ENCODE results near the gene DNAJB8.

The DNAJB8 gene

GRCh38 chr3:128458746-128459460, 7.8 kb downstream of the DNAJB8 start:
- DNase-seq: no peak
- Histone ChIP-seq H3K4me3 (ENCODE audit: low read depth in 1 of 2, low read length in 2 of 2) (no peak overlapping the region), H3K9ac (ENCODE audit: low read depth, low read length) (no peak overlapping the region), H3K36me3 (ENCODE audit: insufficient read depth, low read length) (no peaks in the 10 kb centered on the region), H3K4me2 (ENCODE audit: insufficient read depth, low read length) (no peak overlapping the region), H2AFZ (ENCODE audit: low read depth, low read length) (no peak overlapping the region), H3K27ac (ENCODE audit: low read length) (no peak overlapping the region), H4K20me1 (ENCODE audit: insufficient read depth, low read length) (peaks cover 8% of the 10 kb centered on the region), H3K27me3 (ENCODE audit: insufficient read depth, low read length, poor library complexity) (no peaks in the 10 kb centered on the region), H3K79me2 (ENCODE audit: insufficient read depth, low read length) (no peaks in the 10 kb centered on the region), H3K9me3 (ENCODE audit: insufficient read depth, low read length, severe bottlenecking) (no peaks in the 10 kb centered on the region), H3K4me1 (ENCODE audit: insufficient read depth, low read length) (no peaks in the 10 kb centered on the region)
- ATAC-seq (ENCODE audit: insufficient read depth, low read depth): no peak
- no peak for TF ChIP-seq CTCF (IDR thresholded peaks at IDR 0.05; ENCODE audit: borderline replicate concordance, extremely low read depth, low read length, poor library complexity, severe bottlenecking)
- TF ChIP-seq EZH2 (IDR thresholded peaks at IDR 0.05; ENCODE audit: borderline replicate concordance, low read depth, low read length, severe bottlenecking): no peak

GRCh38 chr3:128457937-128458336, 8.8 kb downstream of the DNAJB8 start:
- H2AFZ ChIP-seq (ENCODE audit: low read depth, low read length): no peak overlapping the region
- DNase-seq (no peak), ATAC-seq (ENCODE audit: insufficient read depth, low read depth) (no peak)
- no peaks in the 10 kb centered on the region for H3K36me3 ChIP-seq (ENCODE audit: insufficient read depth, low read length)
- H3K4me1 ChIP-seq (ENCODE audit: insufficient read depth, low read length): no peaks in the 10 kb centered on the region
- H3K79me2 ChIP-seq (ENCODE audit: insufficient read depth, low read length): no peaks in the 10 kb centered on the region
- H3K27ac ChIP-seq (ENCODE audit: low read length): no peak overlapping the region
- peaks cover 3% of the 10 kb centered on the region for H4K20me1 ChIP-seq (ENCODE audit: insufficient read depth, low read length)
- no peaks in the 10 kb centered on the region for H3K27me3 ChIP-seq (ENCODE audit: insufficient read depth, low read length, poor library complexity)
- no peak overlapping the region for H3K9ac ChIP-seq (ENCODE audit: low read depth, low read length)
- TF ChIP-seq EZH2 (IDR thresholded peaks at IDR 0.05; ENCODE audit: borderline replicate concordance, low read depth, low read length, severe bottlenecking) (no peak), CTCF (IDR thresholded peaks at IDR 0.05; ENCODE audit: borderline replicate concordance, extremely low read depth, low read length, poor library complexity, severe bottlenecking) (no peak)
- no peak overlapping the region for H3K4me2 ChIP-seq (ENCODE audit: insufficient read depth, low read length)
- no peak overlapping the region for H3K4me3 ChIP-seq (ENCODE audit: low read depth in 1 of 2, low read length in 2 of 2)
- H3K9me3 ChIP-seq (ENCODE audit: insufficient read depth, low read length, severe bottlenecking): no peaks in the 10 kb centered on the region

- no peak for TF ChIP-seq CTCF (IDR thresholded peaks at IDR 0.05; ENCODE audit: borderline replicate concordance, extremely low read depth, low read length, poor library complexity, severe bottlenecking)
- TF ChIP-seq EZH2 (IDR thresholded peaks at IDR 0.05; ENCODE audit: borderline replicate concordance, low read depth, low read length, severe bottlenecking): no peak
- peaks cover 3% of the 10 kb centered on the region for H4K20me1 ChIP-seq (ENCODE audit: insufficient read depth, low read length)
- DNase-seq (no peak), ATAC-seq (ENCODE audit: insufficient read depth, low read depth) (no peak)
- no peaks in the 10 kb centered on the region for H3K9me3 ChIP-seq (ENCODE audit: insufficient read depth, low read length, severe bottlenecking)
- no peaks in the 10 kb centered on the region for H3K27me3 ChIP-seq (ENCODE audit: insufficient read depth, low read length, poor library complexity)
- no peaks in the 10 kb centered on the region for H3K79me2 ChIP-seq (ENCODE audit: insufficient read depth, low read length)
- H3K9ac ChIP-seq (ENCODE audit: low read depth, low read length): no peak overlapping the region
- H3K27ac ChIP-seq (ENCODE audit: low read length): no peak overlapping the region
- H2AFZ ChIP-seq (ENCODE audit: low read depth, low read length): no peak overlapping the region
- H3K4me3 ChIP-seq (ENCODE audit: low read depth in 1 of 2, low read length in 2 of 2): no peak overlapping the region
- H3K4me1 ChIP-seq (ENCODE audit: insufficient read depth, low read length): no peaks in the 10 kb centered on the region
- H3K36me3 ChIP-seq (ENCODE audit: insufficient read depth, low read length): no peaks in the 10 kb centered on the region
- no peak overlapping the region for H3K4me2 ChIP-seq (ENCODE audit: insufficient read depth, low read length)
These were observed 9.6 kb downstream of the DNAJB8 start for GRCh38 chr3:128456776-128457715.

All from DND-41 (cell line).